Stimulated activated CD4-positive, alpha-beta T cell treated with anti-CD3 and anti-CD28 coated beads, Interleukin-12 subunit alpha, Interleukin-12 subunit beta, amount 100 ng/mL, for 48 hours (primary cell): ENCODE results near the gene C1QTNF12.

Experiments
- DNase-seq, 3 donors: peaks; one replicate each; pipeline ENCODE4 v3.0.0-alpha.2; 2020; ENCODE audit warnings: low read depth in 2 of 3, low spot score in 1 of 3

Gene C1QTNF12

DNA sequence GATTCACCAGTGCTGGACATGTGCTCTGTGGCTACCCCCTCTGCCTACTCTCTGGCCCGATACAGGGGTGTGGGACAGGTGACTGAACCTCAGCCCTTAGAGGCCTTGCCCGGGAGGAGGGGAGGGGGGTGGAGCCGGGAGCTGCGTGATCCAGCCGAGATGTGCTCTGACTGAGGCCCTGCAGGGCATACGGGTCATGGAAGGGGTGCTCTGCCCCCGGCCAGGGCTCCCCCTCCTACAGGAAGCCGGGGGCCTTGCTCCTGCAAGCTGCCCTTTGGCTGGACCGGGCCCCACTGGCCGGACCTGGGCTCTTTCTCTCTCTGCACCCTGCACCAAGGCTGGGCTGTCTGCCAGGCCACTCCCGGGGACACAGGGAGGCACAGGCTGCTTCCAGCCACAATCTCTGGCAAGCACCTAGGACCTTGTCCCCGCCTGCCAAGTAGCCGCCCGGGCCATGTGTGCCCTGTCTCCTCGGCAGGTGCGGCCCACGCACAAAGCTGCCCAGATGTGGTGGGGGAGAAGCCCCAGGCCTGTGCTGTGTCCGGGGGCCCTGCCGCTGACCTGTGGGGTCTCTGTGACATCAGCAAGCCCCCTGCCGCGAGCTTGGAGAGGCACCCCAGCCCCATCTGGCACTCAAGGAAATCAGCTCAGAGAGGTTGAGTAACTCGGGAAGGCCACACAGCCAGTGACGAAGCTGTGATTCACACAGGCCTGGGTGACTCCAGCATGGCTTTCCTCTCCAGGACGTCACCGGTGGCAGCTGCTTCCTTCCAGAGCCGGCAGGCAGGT is 35.2 kb upstream of the C1QTNF12 start:
- no peak for DNase-seq

DNA sequence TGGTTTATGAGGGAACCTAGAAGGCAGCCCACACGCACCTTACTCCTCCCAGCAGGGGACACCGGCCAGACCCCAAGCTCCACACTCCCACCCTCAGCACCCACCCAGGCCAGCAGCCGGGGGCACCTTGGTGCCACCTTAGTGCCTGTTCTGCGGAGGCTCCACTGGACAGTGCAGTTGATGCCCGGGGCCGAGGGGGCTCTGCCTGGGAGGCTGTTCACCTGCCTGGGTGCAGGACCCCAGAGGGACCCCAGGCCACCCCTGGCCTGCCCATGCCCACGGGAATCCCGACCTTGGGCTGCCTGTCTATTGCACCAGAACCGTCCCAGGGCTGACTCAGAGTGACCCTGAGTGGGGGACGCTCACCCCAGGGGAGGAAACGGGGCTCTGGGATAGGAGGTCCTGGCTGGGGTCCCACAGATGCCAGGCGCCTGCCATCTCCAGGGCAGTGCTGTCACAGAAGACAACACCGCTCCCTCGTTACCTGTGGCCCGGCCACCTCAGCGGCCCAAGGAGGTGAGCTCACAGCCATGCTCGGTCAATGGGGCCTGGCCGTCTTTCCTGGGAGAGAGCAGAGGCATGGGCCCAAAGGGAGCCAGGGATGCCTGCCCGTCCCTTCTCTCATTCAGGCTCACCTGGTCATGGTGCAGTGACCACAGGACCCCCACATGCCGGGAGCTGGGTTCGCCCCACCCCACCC is 34.4 kb upstream of the C1QTNF12 start:
- DNase-seq = no peak

DNA sequence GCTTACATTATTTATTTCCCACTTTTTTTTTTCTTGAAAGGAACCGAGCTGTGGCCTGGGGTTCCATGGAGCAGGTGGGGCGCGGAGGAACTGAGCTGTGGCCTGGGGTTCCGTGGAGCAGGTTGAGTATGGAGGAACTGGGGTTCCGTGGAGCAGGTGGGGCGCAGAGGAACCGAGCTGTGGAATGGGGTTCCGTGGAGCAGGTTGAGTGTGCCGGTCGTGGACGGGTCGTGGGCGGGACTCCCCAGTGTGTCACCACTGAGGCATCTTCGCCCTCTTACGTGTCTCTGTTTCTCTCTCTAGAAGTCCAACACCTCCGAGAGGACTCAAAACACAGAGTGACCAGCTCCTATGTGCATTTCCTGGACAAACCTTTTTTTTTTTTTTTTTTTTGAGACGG is 32.5 kb upstream of the C1QTNF12 start:
- no peak for DNase-seq

DNA sequence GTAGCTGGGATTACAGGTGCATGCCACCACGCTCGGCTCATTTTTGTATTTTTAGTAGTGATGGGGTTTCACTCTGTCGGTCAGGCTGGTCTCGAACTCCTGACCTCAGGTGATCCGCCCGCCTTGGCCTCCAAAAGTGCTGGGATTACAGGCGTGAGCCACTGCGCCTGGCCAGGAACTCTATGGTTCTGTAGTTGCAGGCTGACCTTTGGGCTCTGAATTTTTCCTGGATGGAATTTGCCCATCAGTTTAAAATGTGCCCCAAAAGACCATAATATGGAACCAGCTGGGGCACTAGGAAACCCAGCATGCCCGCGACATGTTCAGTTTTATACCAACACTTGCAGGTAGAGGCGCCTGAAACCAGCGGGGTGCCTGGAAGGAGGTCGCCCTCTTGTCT is 32.1 kb upstream of the C1QTNF12 start:
- DNase-seq = no peak

DNA sequence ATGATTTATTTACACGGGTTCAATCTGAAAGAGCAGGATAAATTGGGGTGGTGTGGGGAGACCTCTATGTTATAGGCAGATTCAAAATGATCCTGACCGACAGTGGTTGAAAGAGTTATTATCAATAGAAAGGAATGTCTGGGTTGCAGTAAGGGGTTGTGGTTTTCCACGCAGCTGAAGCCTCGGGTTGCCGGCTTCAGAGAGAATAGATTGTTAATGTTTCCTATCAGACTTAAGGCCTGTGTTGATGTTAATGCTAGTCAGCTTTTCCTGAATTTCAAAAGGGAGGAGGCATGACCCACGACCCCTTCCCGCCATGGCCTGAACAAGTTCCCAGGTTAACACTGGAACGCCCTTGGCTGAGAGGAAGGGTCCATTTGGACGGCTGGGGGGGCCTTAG is 29.3 kb upstream of the C1QTNF12 start:
- no peak for DNase-seq

DNA sequence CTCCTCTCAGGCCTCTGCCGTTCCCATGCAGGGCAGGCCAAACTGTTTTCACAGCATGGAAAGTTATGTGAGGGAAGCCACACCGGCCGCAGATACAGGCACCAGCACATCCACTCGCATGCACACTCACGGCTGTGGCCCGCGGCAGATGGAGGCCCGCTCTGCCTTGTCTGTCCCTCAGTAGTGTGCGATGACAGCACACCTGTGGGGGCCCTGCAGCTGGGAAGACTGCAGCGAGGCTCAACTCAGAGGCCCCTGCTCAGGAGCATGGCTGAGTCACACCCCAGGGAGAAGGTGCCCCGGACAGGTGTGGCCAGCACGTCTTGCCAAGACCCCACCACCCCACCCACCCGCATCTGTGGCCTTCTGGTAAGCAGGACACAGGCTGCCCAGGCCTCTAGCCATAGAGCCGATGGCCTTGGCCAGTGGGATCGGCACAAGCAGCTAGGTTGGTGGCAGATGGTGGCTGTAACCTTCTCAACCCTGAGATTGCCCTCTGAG is 28.5 kb upstream of the C1QTNF12 start:
- DNase-seq = no peak

DNA sequence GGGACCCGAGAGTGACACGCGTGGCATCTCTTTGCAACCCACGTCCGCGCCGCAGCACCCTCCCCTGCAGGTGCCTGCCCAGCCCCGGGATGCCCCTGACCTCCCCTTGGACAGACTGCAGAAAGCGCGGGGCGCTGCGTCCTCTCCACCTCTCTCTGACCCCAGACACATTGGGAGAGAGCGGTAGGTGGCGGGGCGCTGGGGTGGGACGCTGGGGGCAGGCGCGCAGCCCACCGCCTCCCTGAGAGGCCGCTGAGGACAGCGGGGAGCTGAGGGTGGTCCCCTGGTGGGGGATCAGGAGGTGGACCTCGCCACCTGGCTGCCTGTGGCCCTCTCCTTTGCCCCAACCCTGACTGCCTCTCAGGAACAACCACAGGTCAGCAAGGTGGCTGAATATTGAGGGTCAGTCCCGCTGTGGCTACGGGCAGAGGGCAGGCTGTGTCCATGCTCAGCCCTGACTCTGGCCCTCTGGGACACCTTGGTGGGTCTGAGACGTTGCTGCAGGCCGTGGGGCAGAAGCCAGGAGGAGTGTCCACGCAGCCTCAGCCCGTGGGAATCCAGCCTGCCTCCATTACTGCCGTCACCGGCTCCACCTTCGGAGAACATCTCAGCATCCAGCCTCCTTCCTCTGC is 27.9 kb upstream of the C1QTNF12 start:
- no peak for DNase-seq

DNA sequence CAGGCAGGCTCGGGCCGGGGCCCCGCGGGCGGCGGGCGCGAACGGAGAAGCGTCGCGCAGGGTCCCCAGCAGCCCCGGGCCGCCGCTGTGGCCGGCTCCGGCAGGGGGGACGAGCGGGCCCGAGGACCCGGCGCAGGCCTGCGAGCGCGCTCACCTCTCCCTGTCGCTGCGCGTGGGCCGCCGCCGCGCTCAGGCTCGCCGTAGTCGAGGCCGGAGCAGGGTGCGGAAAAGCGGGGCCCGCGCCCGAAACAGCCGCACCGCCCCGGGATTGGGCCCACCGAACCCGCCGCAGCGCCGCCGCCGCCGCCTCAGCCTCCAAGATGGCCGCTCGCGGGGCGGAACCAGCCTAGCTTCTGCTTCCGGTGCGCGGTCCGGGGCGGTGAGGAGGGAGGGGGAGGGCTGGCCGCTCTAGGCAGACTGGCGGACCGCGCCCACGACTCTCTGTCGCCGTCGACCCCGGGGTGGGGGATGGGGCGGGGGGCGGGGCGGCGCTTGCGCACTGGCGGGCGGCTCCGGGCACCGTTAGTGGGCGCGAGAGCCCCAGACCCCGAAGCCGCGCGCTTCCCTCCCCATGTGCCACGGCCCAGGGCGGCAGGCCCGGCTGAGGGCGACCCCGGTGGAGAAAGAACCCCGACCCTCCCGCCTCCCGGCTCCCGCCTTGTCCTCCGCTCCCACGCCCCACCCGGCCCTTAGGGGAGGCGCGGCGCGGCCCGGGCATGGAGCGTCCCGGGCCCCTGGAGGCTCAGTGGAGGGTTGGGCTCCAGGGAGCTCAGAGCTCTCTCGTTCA is 27.2 kb upstream of the C1QTNF12 start, which contains the start of gene UBE2J2:
Gene UBE2J2, minus strand, starts transcription at position 343 of the 787 bp plus-strand sequence. CDS start 5,862 bp downstream, outside the sequence.
- DNase-seq = peak; percentile 89 to 94 (median 91)

DNA sequence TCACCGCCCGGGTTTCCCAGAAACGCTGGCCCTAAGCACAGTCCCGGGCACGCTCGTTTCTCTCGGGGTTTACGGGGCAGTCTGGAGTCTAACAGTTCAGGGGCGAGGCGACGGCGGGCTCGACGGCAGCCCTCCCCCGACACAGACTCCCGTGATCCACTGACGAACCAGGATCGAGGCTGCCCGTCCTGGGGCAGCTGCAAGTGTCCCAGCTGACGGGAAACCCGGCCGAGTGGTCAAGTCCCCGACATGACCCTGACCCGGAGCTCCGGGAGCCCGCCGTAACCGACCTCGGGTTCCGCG is 26.6 kb upstream of the C1QTNF12 start:
- DNase-seq = no peak

DNA sequence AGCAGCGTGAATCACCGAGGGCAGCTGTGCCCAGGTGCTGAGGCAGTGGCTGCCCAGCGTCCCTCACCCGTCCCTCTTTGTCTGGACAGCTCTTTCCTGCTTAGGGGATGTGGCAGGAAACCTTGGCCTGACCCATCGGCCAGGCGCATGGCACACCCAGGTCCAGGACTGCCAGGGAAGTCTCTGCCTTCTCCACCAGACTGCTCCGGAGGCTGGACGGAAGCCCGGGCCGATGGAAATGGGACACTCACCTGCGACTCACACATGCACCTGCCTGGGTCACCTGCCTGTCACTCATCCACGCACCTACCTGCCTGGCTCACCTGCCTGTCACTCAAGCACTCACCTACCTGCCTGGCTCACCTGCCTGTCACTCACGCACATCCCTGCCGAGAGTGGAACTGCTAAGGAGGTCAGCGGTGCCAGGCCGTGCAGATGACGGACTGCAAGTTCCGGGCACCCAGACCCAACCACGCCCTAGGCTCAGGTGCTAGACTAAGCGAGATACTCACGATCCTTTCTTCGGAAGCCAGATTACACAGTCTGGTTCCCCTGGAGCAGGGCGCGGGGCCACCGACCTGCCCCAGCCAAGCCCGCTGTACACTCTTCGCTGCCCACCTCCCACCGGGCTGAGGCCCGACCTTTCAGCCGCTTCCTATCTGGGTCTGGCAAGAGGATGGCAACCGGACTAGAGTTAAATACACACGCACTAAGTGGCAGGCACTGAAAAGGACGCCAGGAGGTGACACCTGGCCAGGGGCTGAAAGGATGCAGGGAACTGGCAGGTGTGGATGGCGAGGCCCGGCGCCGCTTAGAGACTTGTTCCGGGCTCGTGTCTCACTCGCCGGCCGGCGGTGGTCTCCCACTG is 26.1 kb upstream of the C1QTNF12 start:
- DNase-seq = no peak

DNA sequence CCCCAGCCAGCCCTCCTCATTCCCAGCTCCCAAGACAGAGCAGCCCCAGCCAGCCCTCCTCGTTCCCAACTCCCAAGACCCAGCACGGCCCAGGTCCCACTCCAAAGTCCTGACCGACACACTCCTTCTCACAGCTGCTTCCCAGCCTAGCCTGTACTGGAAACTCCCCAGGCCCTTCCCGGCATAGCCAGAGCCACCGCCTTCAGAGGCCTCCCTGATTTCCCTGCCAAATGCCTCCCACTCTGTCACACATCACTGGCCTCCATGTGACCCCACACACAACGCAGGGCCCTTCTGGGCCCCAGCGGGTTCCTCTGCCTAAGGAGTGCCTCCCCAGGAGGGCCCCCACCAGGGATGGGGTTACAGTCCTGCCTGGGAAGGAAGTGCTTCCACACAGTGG is 24.3 kb upstream of the C1QTNF12 start:
- no peak for DNase-seq

DNA sequence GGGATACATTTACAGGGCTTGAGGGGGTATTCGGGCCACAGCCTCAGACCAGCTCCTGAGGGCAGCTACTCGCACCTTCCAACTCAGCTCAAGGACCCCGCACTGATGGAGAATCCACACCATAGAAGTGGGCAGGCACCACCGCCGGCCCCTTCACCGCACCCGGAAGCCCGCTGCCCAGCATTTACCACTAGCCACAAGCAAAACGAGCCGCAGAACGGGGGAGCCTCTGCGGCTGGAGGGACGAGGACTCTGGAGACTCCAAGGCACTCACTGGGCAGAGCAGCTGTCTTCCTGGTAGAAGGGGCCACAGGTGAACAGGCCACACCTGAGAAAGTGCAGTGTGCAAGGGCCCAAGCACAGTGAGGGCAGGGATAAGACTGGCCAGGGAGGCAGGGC is 21.8 kb upstream of the C1QTNF12 start:
- no peak for DNase-seq

DNA sequence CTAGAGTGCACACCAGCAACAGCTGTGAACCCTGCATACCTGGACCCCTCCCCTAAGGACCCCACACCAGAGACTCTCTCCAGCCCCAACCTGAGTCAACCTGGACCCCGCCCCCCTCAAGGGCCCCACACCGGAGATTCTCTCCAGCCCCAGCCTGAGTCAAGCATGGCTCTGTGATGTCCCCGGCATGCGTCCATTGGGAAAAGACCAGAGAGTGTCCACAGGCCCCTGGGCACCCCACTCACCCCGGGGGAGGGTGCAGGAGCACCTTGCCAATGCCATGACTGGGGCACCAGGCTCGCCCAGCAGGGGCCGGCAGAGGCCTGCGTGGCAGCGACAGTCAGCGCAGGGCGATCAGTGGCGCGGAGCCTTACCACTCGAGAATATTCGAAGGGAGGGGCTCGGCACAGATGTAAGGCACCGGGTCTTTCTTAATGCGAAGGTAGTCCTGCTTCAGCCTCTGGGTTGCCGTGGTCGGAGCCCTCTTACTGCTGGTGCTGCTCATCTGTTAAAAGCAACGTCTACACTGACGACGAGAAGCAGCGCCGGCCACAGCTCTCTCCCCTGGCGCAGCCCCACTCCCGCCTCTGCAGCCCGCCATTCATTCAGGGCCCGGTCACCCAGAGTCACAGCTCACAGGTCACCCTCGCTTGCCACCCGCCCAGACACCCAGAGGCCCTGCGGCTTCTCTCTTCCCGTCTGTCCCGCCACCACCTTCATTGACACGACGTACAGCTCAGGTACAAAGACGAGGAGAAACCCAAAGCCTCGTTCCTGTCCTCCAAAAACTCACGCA is 21.2 kb upstream of the C1QTNF12 start:
- no peak for DNase-seq

DNA sequence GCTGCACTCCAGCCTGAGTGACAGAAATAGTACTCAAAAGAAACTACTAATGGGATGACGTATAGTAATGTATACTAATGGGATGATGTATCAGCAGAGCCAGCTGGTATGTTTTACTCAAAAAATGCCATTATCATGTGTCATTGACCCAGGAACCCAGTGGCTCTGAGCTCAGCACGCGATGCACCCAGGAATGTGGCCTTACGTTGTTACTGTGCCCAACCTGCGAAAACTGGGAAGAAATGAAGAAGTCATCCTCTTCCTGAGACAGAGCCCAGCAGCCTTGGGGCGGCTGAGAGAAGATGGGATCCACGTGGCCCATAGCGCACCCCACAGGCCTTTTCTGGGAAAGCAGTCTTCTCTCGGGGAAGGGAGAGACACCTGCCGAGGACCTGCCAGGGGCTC is 18.3 kb upstream of the C1QTNF12 start:
- no peak for DNase-seq

DNA sequence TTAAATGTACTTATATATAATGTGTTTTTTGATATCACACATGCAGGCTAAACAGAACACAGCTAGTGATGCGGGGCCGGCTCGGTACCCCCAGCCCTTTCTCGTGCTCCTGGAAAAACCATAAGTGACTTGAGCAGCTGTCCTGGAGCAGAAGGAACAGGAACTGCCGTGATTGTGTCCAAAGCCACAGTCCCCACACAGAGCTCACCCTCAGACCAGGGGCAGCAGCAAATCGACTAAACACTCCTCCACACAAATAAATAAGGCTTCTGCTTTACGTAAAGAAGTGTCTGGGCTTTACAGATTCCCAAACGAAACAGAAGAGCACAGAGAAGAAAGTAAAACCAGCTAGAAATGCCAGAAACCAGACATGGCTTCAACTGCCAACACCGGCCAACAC is 17.5 kb upstream of the C1QTNF12 start:
- DNase-seq = no peak

DNA sequence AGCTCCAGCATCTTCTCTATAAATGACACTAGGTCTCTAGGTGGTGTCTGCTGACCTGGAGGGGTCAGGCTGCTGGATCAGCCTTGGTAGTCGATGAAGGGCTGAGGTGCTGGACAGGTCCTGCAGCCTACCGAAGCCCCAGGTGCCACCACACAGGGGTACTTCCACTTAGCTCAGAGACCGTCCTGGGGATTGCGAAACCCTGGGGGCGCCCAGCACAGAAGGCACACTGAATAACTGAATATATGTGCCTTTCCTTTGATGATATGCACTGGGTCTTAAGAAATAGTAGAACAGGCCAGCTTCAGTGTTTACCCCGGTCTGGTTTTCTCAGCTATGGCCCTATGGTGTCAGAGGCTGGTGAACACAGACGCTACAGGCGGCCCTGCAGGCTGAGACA is 16.2 kb upstream of the C1QTNF12 start:
- no peak for DNase-seq

DNA sequence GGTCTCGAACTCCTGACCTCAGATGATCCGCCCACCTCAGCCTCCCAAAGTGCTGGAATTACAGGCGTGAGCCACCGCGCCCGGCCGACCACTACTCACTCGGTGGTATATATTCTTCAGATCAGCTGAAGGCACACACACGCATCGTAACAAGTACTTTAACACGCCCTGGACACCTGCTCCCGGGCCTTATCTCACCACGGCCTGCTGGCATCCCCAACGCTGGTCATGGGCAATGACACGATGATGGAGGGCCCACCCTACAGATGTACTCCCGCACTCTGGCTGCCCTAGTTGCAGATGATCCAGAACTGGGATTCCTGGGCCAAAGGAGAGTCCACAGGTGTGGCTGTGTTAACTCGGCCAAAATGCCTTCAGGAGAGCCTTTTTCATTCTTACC is 15.5 kb upstream of the C1QTNF12 start:
- DNase-seq = no peak

DNA sequence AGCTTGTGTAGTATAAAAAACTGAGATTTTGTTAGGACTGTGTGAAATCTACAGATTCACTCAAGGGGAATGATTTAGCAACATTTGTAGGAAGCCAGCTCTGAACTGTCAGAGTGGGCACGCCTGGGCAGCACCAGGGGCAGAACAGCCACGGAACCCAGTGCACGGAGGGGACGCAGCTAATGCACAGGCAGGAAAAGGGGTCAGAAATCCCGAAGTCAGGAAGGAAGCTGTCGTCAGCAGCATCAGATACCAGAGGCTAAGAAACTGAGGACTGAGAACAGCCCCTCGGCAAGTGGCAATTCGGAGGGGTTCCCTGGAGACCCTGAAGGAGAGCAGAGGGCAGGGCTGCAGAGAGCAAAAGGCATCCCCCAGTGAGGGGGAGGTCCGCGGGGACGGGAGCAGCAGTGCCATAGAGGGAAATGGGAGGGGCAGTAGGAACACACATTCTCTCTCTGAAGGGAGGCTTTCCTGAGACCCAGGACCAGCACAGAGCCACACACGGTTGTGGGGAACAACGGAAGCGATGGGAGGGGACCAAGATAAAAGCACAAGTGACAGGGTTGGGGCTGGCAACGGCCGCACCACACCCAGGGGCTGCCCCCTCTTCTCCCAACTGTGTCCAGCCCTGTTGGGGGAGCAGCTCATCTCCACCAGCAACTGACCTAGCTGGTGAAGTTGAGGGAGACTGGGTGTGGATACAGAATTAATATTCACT is 14.5 kb upstream of the C1QTNF12 start:
- no peak for DNase-seq
